ENCODE results near the gene PPP1R27. TPM values are rescaled to one million over a fixed set of nuclear protein-coding genes. Genes with fewer than 3 reads are reported as not detected.

Gene PPP1R27
- total and polyA plus RNA-seq, 9 of the 15 experiments (the other 6 are each of a cell fraction or from before 2014, with no cell fraction given) = 0.29 to 6.9 (median 1.5) TPM; not detected in 2

DNA sequence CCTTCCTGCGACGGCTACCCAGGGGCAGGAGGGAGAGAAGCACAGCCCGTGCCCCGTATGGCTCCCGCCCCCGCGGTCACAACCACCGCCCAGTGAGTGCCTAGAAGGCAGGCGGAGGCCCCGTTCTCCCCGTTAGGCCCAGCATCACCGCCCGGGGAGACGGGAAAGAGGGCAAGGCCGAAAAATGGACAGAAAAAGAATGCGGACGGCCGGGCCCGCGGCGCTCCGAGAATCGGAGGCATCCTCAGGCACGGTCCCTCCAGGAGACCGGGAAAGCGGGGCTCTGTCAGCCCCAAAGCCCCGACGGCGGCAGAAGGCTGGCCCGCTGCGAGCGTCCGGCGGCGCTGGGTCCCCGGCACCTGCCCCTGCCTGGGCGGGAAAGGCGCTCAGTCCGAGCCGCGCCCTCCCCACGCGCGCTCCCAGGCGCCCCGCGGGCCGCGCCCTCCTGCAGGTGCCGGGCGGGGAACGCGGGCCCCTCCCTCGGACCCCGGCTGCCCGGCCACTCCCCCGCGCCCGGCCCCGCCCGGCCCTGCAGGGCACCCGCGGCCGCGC, 2.2 kb downstream of the PPP1R27 start (continued):
- TF ChIP-seq, protein P1, sequence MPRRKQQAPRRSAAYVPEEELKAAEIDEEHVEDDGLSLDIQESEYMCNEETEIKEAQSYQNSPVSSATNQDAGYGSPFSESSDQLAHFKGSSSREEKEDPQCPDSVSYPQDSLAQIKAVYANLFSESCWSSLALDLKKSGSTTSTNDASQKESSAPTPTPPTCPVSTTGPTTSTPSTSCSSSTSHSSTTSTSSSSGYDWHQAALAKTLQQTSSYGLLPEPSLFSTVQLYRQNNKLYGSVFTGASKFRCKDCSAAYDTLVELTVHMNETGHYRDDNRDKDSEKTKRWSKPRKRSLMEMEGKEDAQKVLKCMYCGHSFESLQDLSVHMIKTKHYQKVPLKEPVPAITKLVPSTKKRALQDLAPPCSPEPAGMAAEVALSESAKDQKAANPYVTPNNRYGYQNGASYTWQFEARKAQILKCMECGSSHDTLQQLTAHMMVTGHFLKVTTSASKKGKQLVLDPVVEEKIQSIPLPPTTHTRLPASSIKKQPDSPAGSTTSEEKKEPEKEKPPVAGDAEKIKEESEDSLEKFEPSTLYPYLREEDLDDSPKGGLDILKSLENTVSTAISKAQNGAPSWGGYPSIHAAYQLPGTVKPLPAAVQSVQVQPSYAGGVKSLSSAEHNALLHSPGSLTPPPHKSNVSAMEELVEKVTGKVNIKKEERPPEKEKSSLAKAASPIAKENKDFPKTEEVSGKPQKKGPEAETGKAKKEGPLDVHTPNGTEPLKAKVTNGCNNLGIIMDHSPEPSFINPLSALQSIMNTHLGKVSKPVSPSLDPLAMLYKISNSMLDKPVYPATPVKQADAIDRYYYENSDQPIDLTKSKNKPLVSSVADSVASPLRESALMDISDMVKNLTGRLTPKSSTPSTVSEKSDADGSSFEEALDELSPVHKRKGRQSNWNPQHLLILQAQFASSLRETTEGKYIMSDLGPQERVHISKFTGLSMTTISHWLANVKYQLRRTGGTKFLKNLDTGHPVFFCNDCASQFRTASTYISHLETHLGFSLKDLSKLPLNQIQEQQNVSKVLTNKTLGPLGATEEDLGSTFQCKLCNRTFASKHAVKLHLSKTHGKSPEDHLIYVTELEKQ (CRISPR knock-in tag; IDR thresholded peaks at IDR 0.05) = no peak
- no peak for TF ChIP-seq HNRNPLL (IDR thresholded peaks at IDR 0.05; ENCODE audit: low read depth, low read length, poor library complexity, severe bottlenecking)
- TF ChIP-seq RNF2 (IDR thresholded peaks at IDR 0.05) = no peak
- TF ChIP-seq, protein P2, sequence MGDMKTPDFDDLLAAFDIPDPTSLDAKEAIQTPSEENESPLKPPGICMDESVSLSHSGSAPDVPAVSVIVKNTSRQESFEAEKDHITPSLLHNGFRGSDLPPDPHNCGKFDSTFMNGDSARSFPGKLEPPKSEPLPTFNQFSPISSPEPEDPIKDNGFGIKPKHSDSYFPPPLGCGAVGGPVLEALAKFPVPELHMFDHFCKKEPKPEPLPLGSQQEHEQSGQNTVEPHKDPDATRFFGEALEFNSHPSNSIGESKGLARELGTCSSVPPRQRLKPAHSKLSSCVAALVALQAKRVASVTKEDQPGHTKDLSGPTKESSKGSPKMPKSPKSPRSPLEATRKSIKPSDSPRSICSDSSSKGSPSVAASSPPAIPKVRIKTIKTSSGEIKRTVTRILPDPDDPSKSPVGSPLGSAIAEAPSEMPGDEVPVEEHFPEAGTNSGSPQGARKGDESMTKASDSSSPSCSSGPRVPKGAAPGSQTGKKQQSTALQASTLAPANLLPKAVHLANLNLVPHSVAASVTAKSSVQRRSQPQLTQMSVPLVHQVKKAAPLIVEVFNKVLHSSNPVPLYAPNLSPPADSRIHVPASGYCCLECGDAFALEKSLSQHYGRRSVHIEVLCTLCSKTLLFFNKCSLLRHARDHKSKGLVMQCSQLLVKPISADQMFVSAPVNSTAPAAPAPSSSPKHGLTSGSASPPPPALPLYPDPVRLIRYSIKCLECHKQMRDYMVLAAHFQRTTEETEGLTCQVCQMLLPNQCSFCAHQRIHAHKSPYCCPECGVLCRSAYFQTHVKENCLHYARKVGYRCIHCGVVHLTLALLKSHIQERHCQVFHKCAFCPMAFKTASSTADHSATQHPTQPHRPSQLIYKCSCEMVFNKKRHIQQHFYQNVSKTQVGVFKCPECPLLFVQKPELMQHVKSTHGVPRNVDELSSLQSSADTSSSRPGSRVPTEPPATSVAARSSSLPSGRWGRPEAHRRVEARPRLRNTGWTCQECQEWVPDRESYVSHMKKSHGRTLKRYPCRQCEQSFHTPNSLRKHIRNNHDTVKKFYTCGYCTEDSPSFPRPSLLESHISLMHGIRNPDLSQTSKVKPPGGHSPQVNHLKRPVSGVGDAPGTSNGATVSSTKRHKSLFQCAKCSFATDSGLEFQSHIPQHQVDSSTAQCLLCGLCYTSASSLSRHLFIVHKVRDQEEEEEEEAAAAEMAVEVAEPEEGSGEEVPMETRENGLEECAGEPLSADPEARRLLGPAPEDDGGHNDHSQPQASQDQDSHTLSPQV (IDR thresholded peaks at IDR 0.05) = no peak
- no peak for TF ChIP-seq ZNF175 (CRISPR knock-in tag; IDR thresholded peaks at IDR 0.05; ENCODE audit: low read depth)
- no peak for TF ChIP-seq ZNF124 (CRISPR knock-in tag; IDR thresholded peaks at IDR 0.05)
- TF ChIP-seq TGIF2 (CRISPR knock-in tag; IDR thresholded peaks at IDR 0.05) = no peak
- no peak; the same call in 1 of the 2 replicates for TF ChIP-seq ZC3H4 (CRISPR knock-in tag; IDR thresholded peaks at IDR 0.05; ENCODE audit: borderline replicate concordance)
- TF ChIP-seq SMARCE1 (IDR thresholded peaks at IDR 0.05) = 0 out of 2 replicates have a peak, but pooled peaks have one; percentile 4
- no peak for TF ChIP-seq ZNF766 (CRISPR knock-in tag; conservative IDR thresholded peaks at IDR 0.05)
- TF ChIP-seq, protein P3, sequence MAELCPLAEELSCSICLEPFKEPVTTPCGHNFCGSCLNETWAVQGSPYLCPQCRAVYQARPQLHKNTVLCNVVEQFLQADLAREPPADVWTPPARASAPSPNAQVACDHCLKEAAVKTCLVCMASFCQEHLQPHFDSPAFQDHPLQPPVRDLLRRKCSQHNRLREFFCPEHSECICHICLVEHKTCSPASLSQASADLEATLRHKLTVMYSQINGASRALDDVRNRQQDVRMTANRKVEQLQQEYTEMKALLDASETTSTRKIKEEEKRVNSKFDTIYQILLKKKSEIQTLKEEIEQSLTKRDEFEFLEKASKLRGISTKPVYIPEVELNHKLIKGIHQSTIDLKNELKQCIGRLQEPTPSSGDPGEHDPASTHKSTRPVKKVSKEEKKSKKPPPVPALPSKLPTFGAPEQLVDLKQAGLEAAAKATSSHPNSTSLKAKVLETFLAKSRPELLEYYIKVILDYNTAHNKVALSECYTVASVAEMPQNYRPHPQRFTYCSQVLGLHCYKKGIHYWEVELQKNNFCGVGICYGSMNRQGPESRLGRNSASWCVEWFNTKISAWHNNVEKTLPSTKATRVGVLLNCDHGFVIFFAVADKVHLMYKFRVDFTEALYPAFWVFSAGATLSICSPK (IDR thresholded peaks at IDR 0.05; ENCODE audit: borderline replicate concordance) = no peak
- TF ChIP-seq TEAD4 (IDR thresholded peaks at IDR 0.05; ENCODE audit: low read length) = no peak
- 0 out of 2 replicates have a peak, but pooled peaks have one; percentile 55 for TF ChIP-seq TEAD4 (CRISPR knock-in tag; IDR thresholded peaks at IDR 0.05; ENCODE audit: borderline replicate concordance)
- TF ChIP-seq SIRT6 (IDR thresholded peaks at IDR 0.05; ENCODE audit: low read depth, low read length) = no peak
